HCT116 (cell line): ENCODE measurements around the gene ELFN1. TPM values are rescaled to one million over a fixed set of nuclear protein-coding genes. Genes with fewer than 3 reads are reported as not detected.

Experiments
- ATAC-seq: fragments of 200-7000 bp; cut with Tn5 transposase; 2 replicates; pipeline ENCODE4 v1.9.1; 2020; ENCODE audit warnings: mild to moderate bottlenecking, moderate library complexity
- BruUV-seq: library from RNA; stranded (reverse); fragments of 400-500 nt; replicated peaks from 2 replicates; lab custom pipeline; 2021; lab: Mats Ljungman, UMichigan
- CTCF ChIA-PET: fragments of 300-600 bp; sonication (Branson Sonifier 250); formaldehyde crosslinking; loops from one replicate; lab custom pipeline; 2021; ENCODE audit warnings: antibody characterized with exemption; lab: Charles Lee
- POLR2A ChIA-PET: fragments of 300-600, 350-600 bp; sonication (Branson Sonifier 250); formaldehyde crosslinking; loops from one replicate; lab custom pipeline; 2021; ENCODE audit warnings: antibody characterized with exemption; lab: Charles Lee
- RAD21 ChIA-PET, 2 experiments: fragments of 300-600 bp; sonication (Branson Sonifier 250); formaldehyde crosslinking; loops; one replicate each; lab custom pipeline; 2023; ENCODE audit warnings: low total read pairs in 2 of 2; ENCODE audit not compliant: uncharacterized antibody in 2 of 2, unreplicated experiment in 2 of 2, low non-redundant PET in 1 of 2; lab: Charles Lee
- DNase-seq: peaks from one replicate; pipeline ENCODE4 v3.0.0-alpha.2; 2010; ENCODE audit warnings: low read depth, low spot score
- H2AFZ ChIP-seq: fragments of 200-600 bp; shearing (Covaris generic), sonication (generic); 2 replicates; pipeline ENCODE4 v1.6.1; 2017; ENCODE audit warnings: low read depth, mixed run types, mixed read lengths, antibody characterized with exemption, low read length; ENCODE audit not compliant: poor library complexity, severe bottlenecking
- H3K27ac ChIP-seq: 2 replicates; pipeline ENCODE4 v1.5.1; 2012; ENCODE audit warnings: low read depth, low read length
- H3K27me3 ChIP-seq: fragments of 200-600 bp; sonication (generic); 2 replicates; pipeline ENCODE4 v1.6.1; 2016; ENCODE audit warnings: mixed run types, low read length, mixed read lengths; ENCODE audit not compliant: insufficient read depth
- H3K36me3 ChIP-seq, 2 experiments: fragments of 200-500 bp in 1 of 2; fragments of 200-600 bp in 1 of 2; sonication (Bioruptor generic) in 1 of 2; sonication (generic) in 1 of 2; 2 replicates each; pipeline versions ENCODE4 v1.5.1 to v1.6.1; 2014 to 2016; ENCODE audit warnings: low read length in 2 of 2, inconsistent platforms in 1 of 2, mixed read lengths in 1 of 2, mixed run types in 1 of 2; ENCODE audit not compliant: insufficient read depth in 2 of 2, control insufficient read depth in 1 of 2
- H3K4me1 ChIP-seq, 2 experiments: fragments of 200-600 bp in 1 of 2; sonication (generic) in 1 of 2; 2 replicates each; pipeline versions ENCODE4 v1.5.1 to v1.6.1; 2012 to 2017; ENCODE audit warnings: low read length in 2 of 2, inconsistent platforms in 1 of 2, mild to moderate bottlenecking in 1 of 2, mixed read lengths in 1 of 2, mixed run types in 1 of 2, moderate library complexity in 1 of 2; ENCODE audit not compliant: insufficient read depth in 2 of 2, control insufficient read depth in 1 of 2
- H3K4me2 ChIP-seq: fragments of 200-600 bp; sonication (generic); 2 replicates; pipeline ENCODE4 v1.6.1; 2017; ENCODE audit warnings: mixed run types, low read length, mixed read lengths
- H3K4me3 ChIP-seq, 2 experiments: fragments of 200-600 bp in 1 of 2; sonication (generic) in 1 of 2; replicated peaks in 1 of 2; 2 replicates each; pipeline ENCODE4 v1.5.1; 2011 to 2016; ENCODE audit warnings: low read length in 2 of 2, control low read depth in 1 of 2, low read depth in 1 of 2, mild to moderate bottlenecking in 1 of 2, mixed read lengths in 1 of 2, mixed run types in 1 of 2
- H3K79me2 ChIP-seq: fragments of 200-600 bp; sonication (generic); 2 replicates; pipeline ENCODE4 v1.6.1; 2017; ENCODE audit warnings: mild to moderate bottlenecking, mixed run types, low read length, moderate library complexity, mixed read lengths; ENCODE audit not compliant: insufficient read depth
- H3K9ac ChIP-seq: fragments of 200-600 bp; sonication (generic); 2 replicates; pipeline ENCODE4 v1.6.1; 2016; ENCODE audit warnings: low read length, mixed read lengths
- H3K9me2 ChIP-seq: fragments of 200-600 bp; sonication (generic), shearing (Covaris generic); 2 replicates; pipeline ENCODE4 v1.6.1; 2017; ENCODE audit warnings: mixed run types, mild to moderate bottlenecking, moderate library complexity; ENCODE audit not compliant: insufficient read depth
- H3K9me3 ChIP-seq, 2 experiments: fragments of 200-500 bp in 1 of 2; fragments of 200-600 bp in 1 of 2; sonication (Bioruptor generic) in 1 of 2; sonication (generic) in 1 of 2; 2 replicates each; pipeline ENCODE4 v1.6.1; 2014 to 2017; ENCODE audit warnings: low read length in 2 of 2, mixed read lengths in 2 of 2, inconsistent platforms in 1 of 2, low read depth in 1 of 2, mild to moderate bottlenecking in 1 of 2, mixed run types in 1 of 2, moderate library complexity in 1 of 2; ENCODE audit not compliant: control insufficient read depth in 1 of 2, insufficient read depth in 1 of 2
- H4K20me1 ChIP-seq: fragments of 200-600 bp; sonication (generic), shearing (Covaris generic); 2 replicates; pipeline ENCODE4 v1.6.1; 2017; ENCODE audit warnings: mixed run types, mild to moderate bottlenecking, moderate library complexity; ENCODE audit not compliant: insufficient read depth
- CEBPB ChIP-seq: IDR thresholded peaks from 2 replicates; pipeline ENCODE4 v1.6.1; 2012; ENCODE audit warnings: low read depth
- CTCF ChIP-seq, 3 experiments: fragments of 200-600 bp in 1 of 3; sonication (generic) in 1 of 3; IDR thresholded peaks in 2 of 3; conservative IDR thresholded peaks in 1 of 3; 2 replicates each; pipeline ENCODE4 v1.5.1; 2012 to 2017; ENCODE audit warnings: low read depth in 2 of 3, low read length in 2 of 3, antibody characterized with exemption in 1 of 3, borderline replicate concordance in 1 of 3, control low read depth in 1 of 3, mild to moderate bottlenecking in 1 of 3, mixed read lengths in 1 of 3, mixed run types in 1 of 3, moderate library complexity in 1 of 3; ENCODE audit not compliant: insufficient read depth in 1 of 3
- EGR1 ChIP-seq: IDR thresholded peaks from 2 replicates; pipeline ENCODE4 v1.6.1; 2012; ENCODE audit warnings: low read depth
- EZH2 ChIP-seq: fragments of 200-600 bp; sonication (generic); IDR thresholded peaks from 2 replicates; pipeline ENCODE4 v1.6.1; 2017; ENCODE audit warnings: antibody characterized with exemption, mixed run types
- FOSL1 ChIP-seq: IDR thresholded peaks from 2 replicates; pipeline ENCODE4 v1.6.1; 2012; ENCODE audit warnings: low read depth
- JUND ChIP-seq: IDR thresholded peaks from 2 replicates; pipeline ENCODE4 v1.6.1; 2012
- POLR2A ChIP-seq: IDR thresholded peaks from 2 replicates; pipeline ENCODE4 v1.7.0; 2011; ENCODE audit warnings: borderline replicate concordance; ENCODE audit not compliant: insufficient read depth, insufficient read length; ENCODE audit errors: extremely low read depth
- RAD21 ChIP-seq: IDR thresholded peaks from 2 replicates; pipeline ENCODE4 v1.6.1; 2012; ENCODE audit warnings: low read depth, mild to moderate bottlenecking
- TCF7L2 ChIP-seq: IDR thresholded peaks from 2 replicates; pipeline ENCODE4 v1.7.0; 2011; ENCODE audit warnings: borderline replicate concordance, inconsistent platforms; ENCODE audit not compliant: insufficient read depth, insufficient read length; ENCODE audit errors: extremely low read depth
- YY1 ChIP-seq: IDR thresholded peaks from 2 replicates; pipeline ENCODE4 v1.6.1; 2011; ENCODE audit warnings: low read length, low read depth, moderate library complexity, mild to moderate bottlenecking; ENCODE audit not compliant: insufficient replicate concordance; ENCODE audit errors: extremely low read depth
- ZFX ChIP-seq: fragments of 450-650 bp; IDR thresholded peaks from 2 replicates; pipeline ENCODE4 v1.6.1; 2017
- intact Hi-C: fragments of 100-400 bp; cut with micrococcal nuclease; formaldehyde crosslinking; loops from 2 replicates; pipeline ENCODE4 v1.10.0; 2022
- total RNA-seq: library from RNA; stranded (reverse); gene quantifications from one replicate; pipeline ENCODE4 v1.2.1, GENCODE V29; 2021; ENCODE audit not compliant: unreplicated experiment

ELFN1 gene
- total RNA-seq, 1 experiment from 2014 or later = 4.4 TPM

GRCh38 chr7:1661461-1661860, 8.6 kb upstream of the ELFN1 start:
- DNase-seq (no peak), ATAC-seq (no peak)
- Histone ChIP-seq H3K4me1 (peaks cover 0 to 19% of the 10 kb centered on the region in 2 experiments; a peak in 2 of 4 replicates), H3K9me3 (no peaks in the 10 kb centered on the region), H3K9ac (no peak overlapping the region), H3K4me2 (no peak overlapping the region), H4K20me1 (no peaks in the 10 kb centered on the region), H3K4me3 (no peak overlapping the region), H3K36me3 (no peaks in the 10 kb centered on the region), H2AFZ (no peak overlapping the region), H3K27me3 (no peaks in the 10 kb centered on the region), H3K79me2 (no peaks in the 10 kb centered on the region), H3K27ac (no peak overlapping the region), H3K9me2 (no peaks in the 10 kb centered on the region)
- CTCF ChIA-PET = no interaction called here
- POLR2A ChIA-PET = no interaction called here
- RAD21 ChIA-PET = no interaction called here
- BruUV-seq = no TSS peak
- no peak for TF ChIP-seq YY1
- no peak for TF ChIP-seq JUND
- no peak for TF ChIP-seq ZFX
- TF ChIP-seq CTCF (IDR thresholded peaks at IDR 0.05 in 2 of 3, conservative IDR thresholded peaks at IDR 0.05 in 1 of 3; ENCODE audit: borderline replicate concordance in 1 of 3, insufficient read depth in 1 of 3, low read depth in 2 of 3, low read length in 2 of 3) = no peak
- no peak for TF ChIP-seq FOSL1
- TF ChIP-seq RAD21 = no peak
- no peak for TF ChIP-seq POLR2A
- TF ChIP-seq EZH2 = no peak
- TF ChIP-seq EGR1 = no peak
- TF ChIP-seq TCF7L2 = no peak
- no peak for TF ChIP-seq CEBPB
- intact Hi-C loops = no loop called here
